Kidney (tissue), 14 donors: Measurements from ENCODE around the gene ACTN4. TPM values are rescaled to one million over a fixed set of nuclear protein-coding genes. Genes with fewer than 3 reads are reported as not detected.

Experiments
- DNase-seq, 5 donors: peaks; one replicate each; pipeline ENCODE4 v3.0.0-alpha.2; 2013 to 2020
- FAIRE-seq: peaks from 2 replicates; lab custom pipeline; 2012; peaks lifted over from hg19 to GRCh38; lab: Jason Lieb, UNC
- H3K27ac ChIP-seq, 2 donors: one replicate each; pipeline ENCODE4 v1.7.0; 2013; ENCODE audit warnings: low read depth in 2 of 2, low read length in 2 of 2, inconsistent platforms in 1 of 2
- H3K27me3 ChIP-seq: one replicate; pipeline ENCODE4 v1.7.1; 2013; ENCODE audit warnings: low read length, inconsistent platforms; ENCODE audit not compliant: control insufficient read depth, insufficient read depth
- H3K36me3 ChIP-seq, 3 donors: one replicate each; pipeline versions ENCODE4 v1.7.0 to v1.7.1; 2013; ENCODE audit warnings: low read length in 3 of 3, control low read depth in 1 of 3, inconsistent platforms in 1 of 3; ENCODE audit not compliant: insufficient read depth in 3 of 3, control insufficient read depth in 2 of 3
- H3K4me1 ChIP-seq, 3 donors: one replicate each; pipeline versions ENCODE4 v1.7.0 to v1.7.1; 2013; ENCODE audit warnings: low read length in 3 of 3, inconsistent platforms in 1 of 3, low read depth in 1 of 3; ENCODE audit not compliant: control insufficient read depth in 2 of 3, insufficient read depth in 2 of 3
- H3K4me3 ChIP-seq, 3 donors: one replicate each; pipeline versions ENCODE4 v1.7.0 to v1.8.1; 2013; ENCODE audit warnings: low read length in 3 of 3, control low read depth in 1 of 3, inconsistent platforms in 1 of 3
- H3K9ac ChIP-seq, 3 donors: one replicate each; pipeline versions ENCODE4 v1.7.0 to v1.7.1; 2013; ENCODE audit warnings: low read length in 3 of 3, control low read depth in 1 of 3, inconsistent platforms in 1 of 3
- H3K9me3 ChIP-seq, 3 donors: one replicate each; pipeline versions ENCODE4 v1.7.0 to v1.7.1; 2013; ENCODE audit warnings: low read length in 3 of 3, control low read depth in 1 of 3, inconsistent platforms in 1 of 3; ENCODE audit not compliant: control insufficient read depth in 2 of 3, insufficient read depth in 1 of 3
- intact Hi-C: fragments of 100-400 bp; cut with DNase I; formaldehyde crosslinking; loops from one replicate; pipeline ENCODE4 v1.11.1; 2022
- polyA plus RNA-seq: library from polyadenylated mRNA; stranded (reverse); fragments of 350-450 nt; fragmentation: Illumina TruSeq; extraction: RNeasy Lipid Tissue Mini Kit (QIAGEN cat#74804); gene quantifications from one replicate; pipeline ENCODE4 v1.2.3, GENCODE V29; 2014; ENCODE audit warnings: low read depth, low replicate concordance; ENCODE audit not compliant: insufficient read depth
- total RNA-seq: library from RNA; stranded (reverse); fragmentation: NEBNext Ultra II Directional; extraction: Animal tissue kit (Norgen Biotek cat#: 25700); gene quantifications from one replicate; pipeline ENCODE4 v1.2.1, GENCODE V29; 2021
- TF ChIP-seq, protein P1 (sequence below): IDR thresholded peaks from 3 replicates; pipeline ENCODE4 v1.5.1; 2012; ENCODE audit warnings: mild to moderate bottlenecking, moderate library complexity, borderline replicate concordance; ENCODE audit not compliant: insufficient read depth; ENCODE audit errors: extremely low read depth
- donor health status: control.
- donor health status: control.
- donor health status: control.
- donor health status: control.
- donor health status: control.
- donor health status: DM: yes; HTN: yes; CAD: no.
- donor health status: Normal renal cell carcinoma (clear cell type).

The ACTN4 gene
- total and polyA plus RNA-seq, 2 donors from 2014 or later: 231 to 606 TPM

- Histone ChIP-seq H3K9ac (peak overlapping the region in 2 of 3 donors; percentile 55 to 79), H3K9me3 (no peaks in the 10 kb centered on the region), H3K4me3 (peak overlapping the region in 1 of 3 donors; percentile 12), H3K27ac (peak overlapping the region; percentile 90 to 92), H3K27me3 (no peaks in the 10 kb centered on the region), H3K4me1 (peaks cover 5 to 68% (median 67%) of the 10 kb centered on the region in 3 donors), H3K36me3 (peaks cover 0 to 7% (median 3%) of the 10 kb centered on the region in 3 donors)
- FAIRE-seq: no peak
- DNase-seq: peak in 2 of 5 donors; percentile 8 to 60
- intact Hi-C loops: no loop called here
- TF ChIP-seq, protein P1, sequence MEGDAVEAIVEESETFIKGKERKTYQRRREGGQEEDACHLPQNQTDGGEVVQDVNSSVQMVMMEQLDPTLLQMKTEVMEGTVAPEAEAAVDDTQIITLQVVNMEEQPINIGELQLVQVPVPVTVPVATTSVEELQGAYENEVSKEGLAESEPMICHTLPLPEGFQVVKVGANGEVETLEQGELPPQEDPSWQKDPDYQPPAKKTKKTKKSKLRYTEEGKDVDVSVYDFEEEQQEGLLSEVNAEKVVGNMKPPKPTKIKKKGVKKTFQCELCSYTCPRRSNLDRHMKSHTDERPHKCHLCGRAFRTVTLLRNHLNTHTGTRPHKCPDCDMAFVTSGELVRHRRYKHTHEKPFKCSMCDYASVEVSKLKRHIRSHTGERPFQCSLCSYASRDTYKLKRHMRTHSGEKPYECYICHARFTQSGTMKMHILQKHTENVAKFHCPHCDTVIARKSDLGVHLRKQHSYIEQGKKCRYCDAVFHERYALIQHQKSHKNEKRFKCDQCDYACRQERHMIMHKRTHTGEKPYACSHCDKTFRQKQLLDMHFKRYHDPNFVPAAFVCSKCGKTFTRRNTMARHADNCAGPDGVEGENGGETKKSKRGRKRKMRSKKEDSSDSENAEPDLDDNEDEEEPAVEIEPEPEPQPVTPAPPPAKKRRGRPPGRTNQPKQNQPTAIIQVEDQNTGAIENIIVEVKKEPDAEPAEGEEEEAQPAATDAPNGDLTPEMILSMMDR: no peak
These were observed 27.1 kb downstream of the ACTN4 start for GRCh38 chr19:38674388-38675171.

GRCh38 chr19:38675611-38676010 is 28.2 kb downstream of the ACTN4 start:
- FAIRE-seq: no peak
- H3K4me1 ChIP-seq: peaks cover 0 to 68% (median 67%) of the 10 kb centered on the region in 3 donors

GRCh38 chr19:38676023-38676877 is 28.8 kb downstream of the ACTN4 start:
- no peak for FAIRE-seq
- intact Hi-C loops: no loop called here
- H3K4me1 ChIP-seq: peaks cover 0 to 73% (median 71%) of the 10 kb centered on the region in 3 donors

More at GRCh38 chr19:38675611-38676010, 28.2 kb downstream of the ACTN4 start:
- TF ChIP-seq, protein P1: no peak
- Histone ChIP-seq H3K27me3 (no peaks in the 10 kb centered on the region), H3K36me3 (peaks cover 0 to 10% (median 3%) of the 10 kb centered on the region in 3 donors), H3K9ac (peak overlapping the region in 1 of 3 donors; percentile 29), H3K4me3 (no peak overlapping the region), H3K27ac (peak overlapping the region; percentile 90 to 92), H3K9me3 (no peaks in the 10 kb centered on the region)
- DNase-seq: peak in 1 of 5 donors; percentile 65
- intact Hi-C loops: no loop called here

More at GRCh38 chr19:38676023-38676877, 28.8 kb downstream of the ACTN4 start:
- H3K9ac ChIP-seq: peak overlapping the region in 2 of 3 donors; percentile 22 to 29
- H3K9me3 ChIP-seq: no peaks in the 10 kb centered on the region
- peak overlapping the region in 1 of 3 donors; percentile 7 for H3K4me3 ChIP-seq
- H3K27ac ChIP-seq: peak overlapping the region; percentile 90 to 92
- peaks cover 0 to 10% (median 3%) of the 10 kb centered on the region in 3 donors for H3K36me3 ChIP-seq
- H3K27me3 ChIP-seq: no peaks in the 10 kb centered on the region
- TF ChIP-seq, protein P1: no peak
- peak in 2 of 5 donors; percentile 69 to 74 for DNase-seq
